ENCODE data around the gene DNAJB12. TPM values are rescaled to one million over a fixed set of nuclear protein-coding genes. Genes with fewer than 3 reads are reported as not detected.

DNAJB12 gene
- total and polyA plus RNA-seq, 3 donors from 2014 or later, result 50.3 to 57.6 (median 52.4) TPM

- 54 to 78% methylated on average over 2 of the region's 2 CpGs for WGBS, 2 donors
- Histone ChIP-seq H3K4me3 (no peak overlapping the region), H3K4me1 (no peaks in the 10 kb centered on the region), H3K36me3 (ENCODE audit: low read depth, missing control alignments) (no peaks in the 10 kb centered on the region), H3K27me3 (no peaks in the 10 kb centered on the region), H3K9me3 (no peaks in the 10 kb centered on the region), H3K27ac (no peak overlapping the region)
- intact Hi-C loops (cut with DNase I; ENCODE audit: low total_unique reads), result no loop called here
- TF ChIP-seq CTCF (IDR thresholded peaks at IDR 0.05), result no peak
- TF ChIP-seq POLR2A (IDR thresholded peaks at IDR 0.05), result no peak
- DNase-seq, result no peak
Measured at GRCh38 chr10:72379776-72380175, 25.1 kb upstream of the DNAJB12 start.

GRCh38 chr10:72379062-72379461 is 24.3 kb upstream of the DNAJB12 start:
- H3K4me3 ChIP-seq, result no peak overlapping the region
- H3K4me1 ChIP-seq, result no peaks in the 10 kb centered on the region
- no peaks in the 10 kb centered on the region for H3K9me3 ChIP-seq
- TF ChIP-seq POLR2A (IDR thresholded peaks at IDR 0.05) (no peak), CTCF (IDR thresholded peaks at IDR 0.05) (no peak)
- no peak for DNase-seq
- WGBS, 2 donors, result 87 to 96% methylated on average over 2 of the region's 2 CpGs
- intact Hi-C loops (cut with DNase I; ENCODE audit: low total_unique reads), result no loop called here
- no peak overlapping the region for H3K27ac ChIP-seq
- no peaks in the 10 kb centered on the region for H3K27me3 ChIP-seq
- H3K36me3 ChIP-seq (ENCODE audit: low read depth, missing control alignments), result no peaks in the 10 kb centered on the region

- intact Hi-C loops (cut with DNase I; ENCODE audit: low total_unique reads), result no loop called here
- peak; percentile 68 for DNase-seq
- H3K27ac ChIP-seq, result no peak overlapping the region
- H3K27me3 ChIP-seq, result no peaks in the 10 kb centered on the region
- H3K9me3 ChIP-seq, result no peaks in the 10 kb centered on the region
- no peak overlapping the region for H3K4me3 ChIP-seq
- TF ChIP-seq CTCF (IDR thresholded peaks at IDR 0.05) (peak in 1 of 3 experiments; percentile 20), POLR2A (IDR thresholded peaks at IDR 0.05) (no peak)
- no peaks in the 10 kb centered on the region for H3K4me1 ChIP-seq
- 76 to 83% methylated on average over 5 of the region's 5 CpGs for WGBS, 2 donors
- no peaks in the 10 kb centered on the region for H3K36me3 ChIP-seq (ENCODE audit: low read depth, missing control alignments)
Measured at GRCh38 chr10:72375585-72375984, 20.9 kb upstream of the DNAJB12 start.

- Histone ChIP-seq H3K36me3 (ENCODE audit: low read depth, missing control alignments) (no peaks in the 10 kb centered on the region), H3K9me3 (no peaks in the 10 kb centered on the region), H3K27ac (no peak overlapping the region), H3K27me3 (no peaks in the 10 kb centered on the region), H3K4me3 (no peak overlapping the region), H3K4me1 (no peaks in the 10 kb centered on the region)
- no peak for DNase-seq
- no peak for TF ChIP-seq CTCF (IDR thresholded peaks at IDR 0.05)
- no peak for TF ChIP-seq POLR2A (IDR thresholded peaks at IDR 0.05)
- WGBS, 2 donors, result 75 to 79% methylated on average over 3 of the region's 3 CpGs
- intact Hi-C loops (cut with DNase I; ENCODE audit: low total_unique reads), result no loop called here
Measured at GRCh38 chr10:72375173-72375572, 20.5 kb upstream of the DNAJB12 start.

GRCh38 chr10:72370201-72370722 is 15.5 kb upstream of the DNAJB12 start:
- TF ChIP-seq CTCF (IDR thresholded peaks at IDR 0.05), result no peak
- no peak for TF ChIP-seq POLR2A (IDR thresholded peaks at IDR 0.05)
- Histone ChIP-seq H3K4me1 (no peaks in the 10 kb centered on the region), H3K9me3 (no peaks in the 10 kb centered on the region), H3K36me3 (ENCODE audit: low read depth, missing control alignments) (no peaks in the 10 kb centered on the region), H3K27me3 (no peaks in the 10 kb centered on the region), H3K4me3 (no peak overlapping the region), H3K27ac (no peak overlapping the region)
- intact Hi-C loops (cut with DNase I; ENCODE audit: low total_unique reads), result no loop called here
- no peak for DNase-seq

Measured in testis (tissue), 3 donors.